Glutamatergic neuron (in vitro differentiated cells): Measurements from ENCODE around the gene BACH2. TPM values are rescaled to one million over a fixed set of nuclear protein-coding genes. Genes with fewer than 3 reads are reported as not detected.
"Not testable (repeated sequence)": the region's sequence is repeated elsewhere in the genome, so short reads cannot be mapped to it uniquely, and the experiment has no call there.

ENCODE experiments used
- DNase-seq: peaks from one replicate; pipeline ENCODE4 v3.0.0; 2022
- H3K27ac Mint-ChIP-seq: one replicate; pipeline ENCODE4 v1.8.0; 2020; ENCODE audit warnings: mild to moderate bottlenecking, mixed read lengths, inconsistent platforms; ENCODE audit not compliant: unreplicated experiment
- H3K27me3 Mint-ChIP-seq: one replicate; pipeline ENCODE4 v1.8.0; 2020; ENCODE audit warnings: mild to moderate bottlenecking, moderate library complexity, mixed read lengths, inconsistent platforms; ENCODE audit not compliant: unreplicated experiment
- H3K36me3 Mint-ChIP-seq: one replicate; pipeline ENCODE4 v1.8.0; 2020; ENCODE audit warnings: mild to moderate bottlenecking, mixed read lengths, inconsistent platforms; ENCODE audit not compliant: unreplicated experiment
- H3K4me1 Mint-ChIP-seq: one replicate; pipeline ENCODE4 v1.8.0; 2020; ENCODE audit warnings: mild to moderate bottlenecking, low read depth, mixed read lengths, inconsistent platforms; ENCODE audit not compliant: unreplicated experiment
- H3K4me3 Mint-ChIP-seq: one replicate; pipeline ENCODE4 v1.8.0; 2020; ENCODE audit warnings: mild to moderate bottlenecking, mixed read lengths, inconsistent platforms; ENCODE audit not compliant: unreplicated experiment
- H3K9me3 Mint-ChIP-seq: one replicate; pipeline ENCODE4 v1.8.0; 2020; ENCODE audit warnings: mild to moderate bottlenecking, moderate library complexity, mixed read lengths, inconsistent platforms; ENCODE audit not compliant: unreplicated experiment
- CTCF ChIP-seq: fragments of 200-600 bp; sonication (generic); IDR thresholded peaks from one replicate; pipeline ENCODE4 v1.5.0; 2021; ENCODE audit not compliant: partially characterized antibody, unreplicated experiment
- long read RNA-seq: library from polyadenylated mRNA; unstranded; transcript quantifications from one replicate; pipeline ENCODE4 v2.0.0, GENCODE V29; 2020; ENCODE audit not compliant: unreplicated experiment
- total RNA-seq: library from RNA; stranded (reverse); fragmentation: NEBNext Ultra II Directional; extraction: Animal tissue kit (Norgen Biotek cat#: 25700); gene quantifications from one replicate; pipeline ENCODE4 v1.2.1, GENCODE V29; 2021; ENCODE audit not compliant: unreplicated experiment

The BACH2 gene
- total RNA-seq = 96.4 TPM
- long read RNA-seq, partial matches to known transcripts = 1 of 4 reads
- long read RNA-seq, other reads (novel, unspliced or antisense) = 3 of 4 reads

GRCh38 chr6:90296341-90297114 is at the start of gene BACH2:
Gene BACH2, minus strand, starts transcription at chr6:90296843. Its CDS starts 287,999 bp downstream, at chr6:90008844.
- peaks cover 12% of the 10 kb centered on the region for H3K27me3 Mint-ChIP-seq
- H3K9me3 Mint-ChIP-seq = peaks cover 14% of the 10 kb centered on the region
- peak; percentile 93 for DNase-seq
- peak within 1 kb of the TSS; percentile 95 for H3K4me3 Mint-ChIP-seq
- no peaks in the 10 kb centered on the region for H3K36me3 Mint-ChIP-seq
- H3K4me1 Mint-ChIP-seq = peaks cover 30% of the 10 kb centered on the region
- H3K27ac Mint-ChIP-seq = peak within 1 kb of the TSS; percentile 86
- TF ChIP-seq CTCF = no peak

- Mint-ChIP-seq H3K27me3 (no peaks in the 10 kb centered on the region), H3K27ac (no peak overlapping the region), H3K36me3 (no peaks in the 10 kb centered on the region), H3K4me1 (peaks cover 4% of the 10 kb centered on the region), H3K4me3 (no peak overlapping the region), H3K9me3 (no peaks in the 10 kb centered on the region)
- DNase-seq = no peak
- no peak for TF ChIP-seq CTCF
Measured at GRCh38 chr6:90343576-90343975, 46.9 kb upstream of the BACH2 start.

GRCh38 chr6:90338409-90338808 is 41.8 kb upstream of the BACH2 start:
- Mint-ChIP-seq H3K4me1 (peaks cover 15% of the 10 kb centered on the region), H3K4me3 (no peak overlapping the region), H3K36me3 (peaks cover 8% of the 10 kb centered on the region), H3K27me3 (no peaks in the 10 kb centered on the region), H3K9me3 (no peaks in the 10 kb centered on the region), H3K27ac (no peak overlapping the region)
- no peak for TF ChIP-seq CTCF
- no peak for DNase-seq

GRCh38 chr6:90336388-90336947 is 39.8 kb upstream of the BACH2 start:
- Mint-ChIP-seq H3K4me3 (no peak overlapping the region), H3K36me3 (peaks cover 16% of the 10 kb centered on the region), H3K27me3 (peaks cover 2% of the 10 kb centered on the region), H3K27ac (peak overlapping the region; percentile 93), H3K9me3 (no peaks in the 10 kb centered on the region), H3K4me1 (peaks cover 18% of the 10 kb centered on the region)
- TF ChIP-seq CTCF = no peak
- DNase-seq = no peak

GRCh38 chr6:90333928-90334327 is 37.3 kb upstream of the BACH2 start:
- peaks cover 25% of the 10 kb centered on the region for H3K4me1 Mint-ChIP-seq

GRCh38 chr6:90332978-90333543 is 36.4 kb upstream of the BACH2 start:
- Mint-ChIP-seq H3K36me3 (peaks cover 16% of the 10 kb centered on the region), H3K4me1 (peaks cover 25% of the 10 kb centered on the region)
- not testable (repeated sequence) for H3K4me3 Mint-ChIP-seq, H3K27me3 Mint-ChIP-seq, DNase-seq, H3K27ac Mint-ChIP-seq, H3K9me3 Mint-ChIP-seq

More at GRCh38 chr6:90333928-90334327, 37.3 kb upstream of the BACH2 start:
- H3K36me3 Mint-ChIP-seq = peaks cover 16% of the 10 kb centered on the region
- DNase-seq = no peak
- H3K9me3 Mint-ChIP-seq = no peaks in the 10 kb centered on the region
- no peak overlapping the region for H3K4me3 Mint-ChIP-seq
- H3K27ac Mint-ChIP-seq = no peak overlapping the region
- no peak for TF ChIP-seq CTCF
- peaks cover 4% of the 10 kb centered on the region for H3K27me3 Mint-ChIP-seq
